Body of pancreas (tissue), 4 donors: ENCODE results near the gene RBM19. TPM values are rescaled to one million over a fixed set of nuclear protein-coding genes. Genes with fewer than 3 reads are reported as not detected.

Experiments used
- ATAC-seq: fragments of 150-250 bp; one replicate; pipeline ENCODE4 v1.9.1; 2016
- DNase-seq, 4 donors: peaks; one replicate each; pipeline ENCODE4 v3.0.0-alpha.2; 2019
- H3K27ac ChIP-seq, 4 donors: fragments of 200-600 bp; sonication (generic); 1 replicate in 3 of 4; 2 replicates in 1 of 4; pipeline versions ENCODE4 v1.5.1 to v1.6.1; 2016 to 2019; ENCODE audit warnings: mild to moderate bottlenecking in 1 of 4, mixed read lengths in 1 of 4, moderate library complexity in 1 of 4
- H3K27me3 ChIP-seq, 2 donors: fragments of 200-600 bp; sonication (generic); one replicate each; pipeline ENCODE4 v1.6.0; 2016; ENCODE audit warnings: mild to moderate bottlenecking in 1 of 2
- H3K36me3 ChIP-seq, 2 donors: fragments of 200-600 bp; sonication (generic); replicated peaks in 1 of 2; 2 replicates each; pipeline ENCODE4 v1.5.1; 2016; ENCODE audit warnings: low read depth in 2 of 2; ENCODE audit not compliant: insufficient read depth in 1 of 2
- H3K4me1 ChIP-seq: fragments of 200-600 bp; sonication (generic); one replicate; pipeline ENCODE4 v1.6.0; 2016
- H3K4me3 ChIP-seq, 2 donors: fragments of 200-600 bp; sonication (generic); 1 replicate in 1 of 2; 2 replicates in 1 of 2; pipeline ENCODE4 v1.5.1; 2016 to 2019
- H3K9me3 ChIP-seq, 3 donors: fragments of 200-600 bp; sonication (generic); 1 replicate in 2 of 3; 2 replicates in 1 of 3; pipeline ENCODE4 v1.5.1; 2016
- POLR2A ChIP-seq, 3 donors: fragments of 450-650 bp; IDR thresholded peaks; one replicate each; pipeline ENCODE4 v1.6.1; 2016; ENCODE audit warnings: antibody characterized with exemption in 3 of 3, mild to moderate bottlenecking in 2 of 3
- WGBS, 2 donors: methylation state at CpG; one replicate each; pipeline ENCODE4 v1.1.5; 2017; 5-methylcytosine and 5-hydroxymethylcytosine counted together
- intact Hi-C: fragments of 100-400 bp; cut with DNase I; formaldehyde crosslinking; loops from one replicate; pipeline ENCODE4 v1.15.1; 2023
- total RNA-seq, 2 donors: library from RNA; depleted of rRNA; stranded (reverse); fragments of >200 nt; gene quantifications; one replicate each; pipeline ENCODE4 v1.1.0, GENCODE V29; 2016
- TF ChIP-seq, protein P1 (sequence below), 7 experiments: fragments of 450-650 bp in 4 of 7; fragments of 200-600 bp in 3 of 7; sonication (generic) in 3 of 7; IDR thresholded peaks; one replicate each; pipeline ENCODE4 v1.5.1; 2016 to 2019; ENCODE audit warnings: antibody characterized with exemption in 7 of 7

The RBM19 gene
- total RNA-seq, 2 donors from 2014 or later, result 18.4 to 36.3 TPM

GRCh38 chr12:113860950-113861349 lies 105.2 kb downstream of the RBM19 start:
- no peak for ATAC-seq
- no peak for DNase-seq
- TF ChIP-seq, protein P1, sequence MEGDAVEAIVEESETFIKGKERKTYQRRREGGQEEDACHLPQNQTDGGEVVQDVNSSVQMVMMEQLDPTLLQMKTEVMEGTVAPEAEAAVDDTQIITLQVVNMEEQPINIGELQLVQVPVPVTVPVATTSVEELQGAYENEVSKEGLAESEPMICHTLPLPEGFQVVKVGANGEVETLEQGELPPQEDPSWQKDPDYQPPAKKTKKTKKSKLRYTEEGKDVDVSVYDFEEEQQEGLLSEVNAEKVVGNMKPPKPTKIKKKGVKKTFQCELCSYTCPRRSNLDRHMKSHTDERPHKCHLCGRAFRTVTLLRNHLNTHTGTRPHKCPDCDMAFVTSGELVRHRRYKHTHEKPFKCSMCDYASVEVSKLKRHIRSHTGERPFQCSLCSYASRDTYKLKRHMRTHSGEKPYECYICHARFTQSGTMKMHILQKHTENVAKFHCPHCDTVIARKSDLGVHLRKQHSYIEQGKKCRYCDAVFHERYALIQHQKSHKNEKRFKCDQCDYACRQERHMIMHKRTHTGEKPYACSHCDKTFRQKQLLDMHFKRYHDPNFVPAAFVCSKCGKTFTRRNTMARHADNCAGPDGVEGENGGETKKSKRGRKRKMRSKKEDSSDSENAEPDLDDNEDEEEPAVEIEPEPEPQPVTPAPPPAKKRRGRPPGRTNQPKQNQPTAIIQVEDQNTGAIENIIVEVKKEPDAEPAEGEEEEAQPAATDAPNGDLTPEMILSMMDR (IDR thresholded peaks at IDR 0.05), result no peak
- TF ChIP-seq POLR2A (IDR thresholded peaks at IDR 0.05), result no peak
- peaks cover 0 to 2% of the 10 kb centered on the region in 2 donors for H3K36me3 ChIP-seq
- H3K4me1 ChIP-seq, result no peaks in the 10 kb centered on the region
- no peaks in the 10 kb centered on the region for H3K27me3 ChIP-seq
- 77 to 93% methylated on average over 3 to 7 of the region's 7 CpGs for WGBS, 2 donors
- H3K4me3 ChIP-seq, result no peak overlapping the region
- no peak overlapping the region for H3K27ac ChIP-seq
- intact Hi-C loops, result no loop called here
- H3K9me3 ChIP-seq, result no peaks in the 10 kb centered on the region

GRCh38 chr12:113860059-113860820 lies 105.9 kb downstream of the RBM19 start:
- no peaks in the 10 kb centered on the region for H3K9me3 ChIP-seq
- H3K36me3 ChIP-seq, result peaks cover 0 to 2% of the 10 kb centered on the region in 2 donors
- H3K4me1 ChIP-seq, result no peaks in the 10 kb centered on the region
- intact Hi-C loops, result no loop called here
- H3K4me3 ChIP-seq, result no peak overlapping the region
- no peak for ATAC-seq
- DNase-seq, result no peak
- TF ChIP-seq POLR2A (IDR thresholded peaks at IDR 0.05), result no peak
- TF ChIP-seq, protein P1 (IDR thresholded peaks at IDR 0.05), result no peak
- H3K27ac ChIP-seq, result no peak overlapping the region
- no peaks in the 10 kb centered on the region for H3K27me3 ChIP-seq
- WGBS, 2 donors, result 78 to 82% methylated on average over 12 to 17 of the region's 17 CpGs

DNA sequence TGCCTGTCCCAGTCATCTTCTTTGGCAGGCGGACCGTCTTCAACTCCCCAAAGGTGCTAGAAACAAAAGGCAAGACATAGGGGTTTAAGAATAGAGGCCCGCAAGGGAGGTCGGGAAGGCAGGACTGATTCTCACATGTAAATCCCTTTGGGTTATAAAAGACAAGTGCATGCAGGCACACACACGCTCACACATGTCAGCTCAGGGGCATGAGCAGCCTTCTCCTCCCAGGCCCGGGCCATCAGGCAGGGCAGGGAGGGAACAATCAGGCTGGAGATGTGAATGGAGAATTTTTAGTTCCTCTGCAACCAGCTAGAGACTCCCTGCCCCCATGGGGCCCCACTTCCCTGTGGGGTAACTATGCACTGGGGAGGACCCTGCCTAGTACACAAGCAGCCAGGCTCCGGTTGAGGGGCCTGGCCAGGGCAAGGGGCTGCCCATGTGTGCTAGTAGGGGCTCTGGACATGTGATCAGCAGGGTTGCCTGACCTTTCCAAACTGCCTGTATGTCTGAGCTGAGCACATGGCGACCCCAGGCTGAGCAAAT lies 107.2 kb downstream of the RBM19 start:
- Histone ChIP-seq H3K9me3 (no peaks in the 10 kb centered on the region), H3K4me1 (no peaks in the 10 kb centered on the region), H3K4me3 (no peak overlapping the region), H3K27me3 (no peaks in the 10 kb centered on the region), H3K36me3 (peaks cover 0 to 2% of the 10 kb centered on the region in 2 donors), H3K27ac (no peak overlapping the region)
- DNase-seq, result no peak
- 78 to 87% methylated on average over 8 of the region's 8 CpGs for WGBS, 2 donors
- TF ChIP-seq POLR2A (IDR thresholded peaks at IDR 0.05), result no peak
- TF ChIP-seq, protein P1 (IDR thresholded peaks at IDR 0.05), result no peak
- intact Hi-C loops, result no loop called here
- ATAC-seq, result no peak

DNA sequence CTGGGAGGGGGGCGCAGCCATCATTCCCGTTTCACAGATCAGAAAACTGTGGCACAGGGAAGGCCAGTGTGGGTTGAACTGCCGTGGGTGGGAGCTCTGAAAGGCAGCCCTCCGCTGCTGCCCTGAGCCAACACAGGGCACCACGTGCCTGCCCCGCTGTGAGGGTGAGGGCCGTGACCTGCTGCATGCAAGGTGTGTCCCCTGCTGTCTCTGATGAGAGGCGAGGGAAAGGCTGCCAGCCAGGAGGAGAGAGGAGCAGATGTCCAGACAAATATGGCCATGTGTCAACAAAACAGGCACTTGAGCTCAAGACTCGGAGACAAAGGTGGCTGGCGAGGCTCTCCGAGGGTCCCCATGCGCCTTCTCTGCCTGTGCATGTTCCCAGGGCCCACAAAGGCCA lies 108.8 kb downstream of the RBM19 start:
- no peak for DNase-seq
- intact Hi-C loops, result no loop called here
- no peak for ATAC-seq
- Histone ChIP-seq H3K4me1 (no peaks in the 10 kb centered on the region), H3K4me3 (no peak overlapping the region), H3K36me3 (peaks cover 0 to 2% of the 10 kb centered on the region in 2 donors), H3K27me3 (no peaks in the 10 kb centered on the region), H3K9me3 (no peaks in the 10 kb centered on the region), H3K27ac (no peak overlapping the region)
- WGBS, 2 donors, result 89 to 91% methylated on average over 10 to 12 of the region's 12 CpGs
- TF ChIP-seq POLR2A (IDR thresholded peaks at IDR 0.05), result no peak
- TF ChIP-seq, protein P1 (IDR thresholded peaks at IDR 0.05), result no peak
